Subcutaneous adipose tissue (tissue), 4 donors: ENCODE measurements around the gene OPN1SW. TPM values are rescaled to one million over a fixed set of nuclear protein-coding genes. Genes with fewer than 3 reads are reported as not detected.

ENCODE experiments used
- small RNA-seq: library from RNA; depleted of rRNA; stranded (forward); fragments of <200 nt; gene quantifications from one replicate; pipeline ENCODE3, GENCODE V24; 2016
- total RNA-seq, 4 donors: library from RNA; depleted of rRNA; stranded (reverse); fragments of >200 nt; gene quantifications; one replicate each; pipeline ENCODE4 v1.1.0, GENCODE V29; 2016
- TF ChIP-seq, protein P1 (sequence below): fragments of 450-650 bp; IDR thresholded peaks from one replicate; pipeline ENCODE4 v1.5.1; 2016; ENCODE audit warnings: low read depth, mild to moderate bottlenecking, control low read depth, antibody characterized with exemption, moderate library complexity

OPN1SW gene
- total RNA-seq, 4 donors from 2014 or later = not detected

DNA sequence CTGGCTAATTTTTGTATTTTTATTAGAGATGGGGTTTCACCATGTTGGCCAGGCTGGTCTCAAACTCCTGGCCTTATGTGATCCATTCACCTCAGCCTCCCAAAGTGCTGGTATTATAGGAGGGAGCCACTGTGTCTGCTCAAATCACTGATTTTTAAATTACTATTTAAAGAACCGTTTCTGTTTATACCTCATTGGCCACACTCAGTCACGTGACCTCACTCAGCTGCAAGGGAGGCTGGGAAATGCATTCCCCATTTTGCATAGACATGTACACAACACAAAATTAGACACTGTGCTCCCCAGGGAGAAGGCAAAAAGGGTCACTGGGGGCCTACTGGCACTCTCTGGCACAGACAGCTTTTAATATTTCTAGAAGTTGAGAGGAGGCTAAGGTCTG is 50.1 kb downstream of the OPN1SW start:
- TF ChIP-seq, protein P1, sequence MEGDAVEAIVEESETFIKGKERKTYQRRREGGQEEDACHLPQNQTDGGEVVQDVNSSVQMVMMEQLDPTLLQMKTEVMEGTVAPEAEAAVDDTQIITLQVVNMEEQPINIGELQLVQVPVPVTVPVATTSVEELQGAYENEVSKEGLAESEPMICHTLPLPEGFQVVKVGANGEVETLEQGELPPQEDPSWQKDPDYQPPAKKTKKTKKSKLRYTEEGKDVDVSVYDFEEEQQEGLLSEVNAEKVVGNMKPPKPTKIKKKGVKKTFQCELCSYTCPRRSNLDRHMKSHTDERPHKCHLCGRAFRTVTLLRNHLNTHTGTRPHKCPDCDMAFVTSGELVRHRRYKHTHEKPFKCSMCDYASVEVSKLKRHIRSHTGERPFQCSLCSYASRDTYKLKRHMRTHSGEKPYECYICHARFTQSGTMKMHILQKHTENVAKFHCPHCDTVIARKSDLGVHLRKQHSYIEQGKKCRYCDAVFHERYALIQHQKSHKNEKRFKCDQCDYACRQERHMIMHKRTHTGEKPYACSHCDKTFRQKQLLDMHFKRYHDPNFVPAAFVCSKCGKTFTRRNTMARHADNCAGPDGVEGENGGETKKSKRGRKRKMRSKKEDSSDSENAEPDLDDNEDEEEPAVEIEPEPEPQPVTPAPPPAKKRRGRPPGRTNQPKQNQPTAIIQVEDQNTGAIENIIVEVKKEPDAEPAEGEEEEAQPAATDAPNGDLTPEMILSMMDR = no peak

DNA sequence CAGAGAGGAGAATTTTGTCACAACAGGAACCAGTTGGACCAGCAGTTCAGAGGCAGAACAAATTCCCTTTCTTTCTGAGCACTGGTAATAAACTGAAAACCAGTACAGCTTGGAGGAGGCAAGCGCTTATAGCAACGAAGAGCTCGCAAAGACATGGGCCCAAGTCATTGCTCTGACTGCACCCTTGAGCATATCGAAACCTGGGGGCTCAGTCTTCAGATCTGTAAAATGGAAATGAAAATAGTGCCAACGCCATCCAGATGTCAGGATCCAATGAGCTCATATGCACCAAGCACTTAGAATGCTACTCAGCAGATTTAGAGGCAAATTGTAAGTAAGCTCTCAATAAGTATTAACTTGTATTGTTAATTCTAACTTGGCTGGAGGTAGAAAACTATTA is 50.9 kb downstream of the OPN1SW start:
- TF ChIP-seq, protein P1 = no peak

Small RNA genes within 50 kb of the gene (small RNA-seq; reads per million reads assigned to genes)
- gene RN7SL81P = not detected

Other genes with a start within 250 kb of the OPN1SW start
- 1 to 10 TPM in 3 of 4 donors, under 1 TPM in 1; 0.49 to 2.7 (median 2.1) TPM for gene GARIN1A, start 103.5 kb downstream of the OPN1SW start, total RNA-seq
- 100 to 1,000 TPM in 3 of 4 donors, 10 to 100 TPM in 1; 73.7 to 200 (median 143) TPM for gene CALU, start 36.4 kb downstream of the OPN1SW start, total RNA-seq
- 1 to 10 TPM; 2.6 to 6.6 (median 3.1) TPM for gene CCDC136, start 16.2 kb upstream of the OPN1SW start, total RNA-seq
- 10 to 100 TPM in 1 of 4 donors, 1 to 10 TPM in 3; 3.3 to 10.3 (median 4.8) TPM for gene FLNC, start 54.6 kb upstream of the OPN1SW start, total RNA-seq
- 100 to 1,000 TPM in 3 of 4 donors, 10 to 100 TPM in 1; 72.3 to 240 (median 123) TPM for gene ATP6V1F, start 87.1 kb upstream of the OPN1SW start, total RNA-seq
- 1 to 10 TPM in 2 of 4 donors, under 1 TPM in 2; 0.16 to 2.3 (median 1.1) TPM for gene KCP, start 134.9 kb upstream of the OPN1SW start, total RNA-seq
- gene IRF5, start 162.1 kb upstream of the OPN1SW start, total RNA-seq = 10 to 100 TPM; 12.7 to 32.6 (median 18.9) TPM